K562 (cell line): ENCODE measurements around the gene BRD3. TPM values are rescaled to one million over a fixed set of nuclear protein-coding genes. Genes with fewer than 3 reads are reported as not detected.

ENCODE experiments used
- ATAC-seq: fragments of 200-7000 bp; cut with Tn5 transposase; 3 replicates; pipeline ENCODE4 v1.9.1; 2020; ENCODE audit warnings: moderate library complexity
- BruUV-seq: library from RNA; stranded (reverse); fragments of 400-500 nt; replicated peaks from 2 replicates; lab custom pipeline; 2021; lab: Mats Ljungman, UMichigan
- CTCF ChIA-PET: fragments of 300-600 bp; formaldehyde crosslinking; extraction: SDS; loops from one replicate; lab custom pipeline; 2021; ENCODE audit warnings: low intra/inter-chr PET ratio; lab: Yijun Ruan, JAX
- POLR2A ChIA-PET: fragments of 300-600, 350-650 bp; sonication (Branson Sonifier 250); formaldehyde crosslinking; extraction: SDS; loops from one replicate; lab custom pipeline; 2021; ENCODE audit warnings: antibody characterized with exemption, inconsistent platforms; lab: Yijun Ruan, JAX
- DNase-seq, 4 experiments: peaks; one replicate each; pipeline versions ENCODE4 v3.0.0 to v3.0.0-alpha.2; 2011 to 2018; ENCODE audit warnings: low spot score in 3 of 4, mixed read lengths in 3 of 4; ENCODE audit errors: extremely low read depth in 1 of 4
- FAIRE-seq: peaks from 2 replicates; lab custom pipeline; 2011; peaks lifted over from hg19 to GRCh38; lab: Jason Lieb, UNC
- H2AFZ ChIP-seq: 2 replicates; pipeline ENCODE4 v1.6.0; 2011; ENCODE audit warnings: low read depth, low read length, control low read depth, inconsistent platforms
- H3K27ac ChIP-seq: fragments of 200-600 bp; 3 replicates; pipeline ENCODE4 v1.8.0; 2011; ENCODE audit warnings: low read depth, mild to moderate bottlenecking, control low read depth, inconsistent platforms, low read length, moderate library complexity, mixed read lengths; ENCODE audit errors: extremely low read depth
- H3K27me3 ChIP-seq, 2 experiments: fragments of 300-600 bp in 1 of 2; 2 replicates in 1 of 2; 3 replicates in 1 of 2; pipeline versions ENCODE4 v1.6.0 to v1.8.0; 2011; ENCODE audit warnings: inconsistent platforms in 2 of 2, low read length in 2 of 2, mild to moderate bottlenecking in 1 of 2, mixed read lengths in 1 of 2, moderate library complexity in 1 of 2; ENCODE audit not compliant: control insufficient read depth in 2 of 2, insufficient read depth in 2 of 2
- H3K36me3 ChIP-seq: fragments of 300-600 bp; 3 replicates; pipeline ENCODE4 v1.8.0; 2011; ENCODE audit warnings: mild to moderate bottlenecking, low read length, inconsistent platforms; ENCODE audit not compliant: control insufficient read depth, insufficient read depth
- H3K4me1 ChIP-seq, 2 experiments: fragments of 200-600 bp in 1 of 2; replicated peaks in 1 of 2; 2 replicates in 1 of 2; 3 replicates in 1 of 2; pipeline versions ENCODE4 v1.5.1 to v1.8.0; 2011; ENCODE audit warnings: inconsistent platforms in 2 of 2, low read length in 2 of 2, mild to moderate bottlenecking in 1 of 2, mixed read lengths in 1 of 2, moderate library complexity in 1 of 2; ENCODE audit not compliant: control insufficient read depth in 2 of 2, insufficient read depth in 2 of 2
- H3K4me2 ChIP-seq: 2 replicates; pipeline ENCODE4 v1.6.1; 2011; ENCODE audit warnings: low read length, control low read depth, inconsistent platforms, mixed read lengths; ENCODE audit not compliant: insufficient read depth
- H3K4me3 ChIP-seq: fragments of 200-600 bp; sonication (generic), shearing (Covaris generic); 2 replicates; pipeline ENCODE4 v1.5.1; 2016; ENCODE audit warnings: control low read depth, inconsistent platforms
- H3K79me2 ChIP-seq: fragments of 200-600 bp; 3 replicates; pipeline ENCODE4 v1.8.0; 2011; ENCODE audit warnings: low read length, inconsistent platforms; ENCODE audit not compliant: control insufficient read depth, insufficient read depth
- H3K9ac ChIP-seq, 2 experiments: 2 replicates each; pipeline versions ENCODE4 v1.6.0 to v1.6.1; 2011; ENCODE audit warnings: low read depth in 2 of 2, low read length in 2 of 2, control low read depth in 1 of 2, inconsistent platforms in 1 of 2, mild to moderate bottlenecking in 1 of 2, mixed read lengths in 1 of 2; ENCODE audit not compliant: insufficient read depth in 1 of 2
- H3K9me1 ChIP-seq: one replicate; pipeline ENCODE4 v1.6.0; 2011; ENCODE audit warnings: inconsistent platforms, mild to moderate bottlenecking, low read length, moderate library complexity; ENCODE audit not compliant: control insufficient read depth, insufficient read depth
- H3K9me3 ChIP-seq: replicated peaks from 2 replicates; pipeline ENCODE4 v1.5.1; 2011; ENCODE audit warnings: low read depth, low read length, inconsistent platforms; ENCODE audit not compliant: control insufficient read depth, insufficient read depth
- H4K20me1 ChIP-seq: replicated peaks from 2 replicates; pipeline ENCODE4 v1.6.1; 2011; ENCODE audit warnings: low read length, inconsistent platforms, mixed read lengths; ENCODE audit not compliant: control insufficient read depth, insufficient read depth
- DMBX1 ChIP-seq: fragments of 250-450 bp; sonication (Bioruptor Pico); IDR thresholded peaks from 2 replicates; pipeline ENCODE4 v1.8.0; 2022; ENCODE audit warnings: inconsistent platforms, mild to moderate bottlenecking, moderate library complexity, borderline replicate concordance
- FIP1L1 ChIP-seq: fragments of 200-400 bp; formaldehyde crosslinking; IDR thresholded peaks from 2 replicates; pipeline ENCODE4 v1.6.1; 2018; ENCODE audit warnings: mild to moderate bottlenecking, low read depth, low read length; ENCODE audit not compliant: poor library complexity, severe bottlenecking
- HSF4 ChIP-seq: fragments of 250-450 bp; sonication (Bioruptor Pico); IDR thresholded peaks from 2 replicates; pipeline ENCODE4 v2.1.2; 2022; ENCODE audit warnings: mild to moderate bottlenecking, moderate library complexity, borderline replicate concordance
- MAFK ChIP-seq: IDR thresholded peaks from 2 replicates; pipeline ENCODE4 v1.6.1; 2011; ENCODE audit warnings: low read length, improper control_type of control experiment
- NFE2L1 ChIP-seq: fragments of 450-650 bp; IDR thresholded peaks from 2 replicates; pipeline ENCODE4 v1.6.1; 2016; ENCODE audit warnings: missing genetic modification characterization, low read depth, mild to moderate bottlenecking, missing compliant biosample characterization, moderate library complexity, borderline replicate concordance
- PTBP1 ChIP-seq: fragments of 200-400 bp; formaldehyde crosslinking; IDR thresholded peaks from 2 replicates; pipeline ENCODE4 v1.6.1; 2017; ENCODE audit warnings: low read depth, low read length
- RB1 ChIP-seq: fragments of 450-650 bp; IDR thresholded peaks from 2 replicates; pipeline ENCODE4 v1.6.1; 2017; ENCODE audit warnings: low read depth, mild to moderate bottlenecking
- SIRT6 ChIP-seq: IDR thresholded peaks from one replicate; pipeline ENCODE4 v1.6.1; 2012; ENCODE audit warnings: low read depth, mild to moderate bottlenecking, control low read depth, inconsistent platforms, low read length, moderate library complexity
- SMC3 ChIP-seq: conservative IDR thresholded peaks from 2 replicates; pipeline ENCODE4 v1.6.1; 2011; ENCODE audit warnings: low read depth, low read length, improper control_type of control experiment; ENCODE audit not compliant: insufficient read depth
- SREBF2 ChIP-seq: sonication (generic); formaldehyde crosslinking; IDR thresholded peaks from 2 replicates; pipeline ENCODE4 v1.4.0; 2020; ENCODE audit warnings: mild to moderate bottlenecking, missing genetic modification reagents
- TAF7 ChIP-seq: fragments of 450-650 bp; IDR thresholded peaks from 2 replicates; pipeline ENCODE4 v1.6.1; 2016; ENCODE audit warnings: missing genetic modification characterization, missing compliant biosample characterization
- TBP ChIP-seq: optimal IDR thresholded peaks from 2 replicates; pipeline ENCODE3; 2011; ENCODE audit warnings: low read depth, low read length, improper control_type of control experiment
- ZFPM2 ChIP-seq: fragments of 250-450 bp; sonication (Bioruptor Pico); IDR thresholded peaks from 2 replicates; pipeline ENCODE4 v1.5.1; 2022; ENCODE audit warnings: mild to moderate bottlenecking
- ZNF134 ChIP-seq: fragments of 250-450 bp; sonication (Bioruptor Pico); conservative IDR thresholded peaks from 2 replicates; pipeline ENCODE4 v1.4.0; 2020
- ZNF282 ChIP-seq: sonication (generic); formaldehyde crosslinking; IDR thresholded peaks from 2 replicates; pipeline ENCODE4 v1.8.1; 2023; ENCODE audit warnings: missing genetic modification reagents
- ZNF3 ChIP-seq: fragments of 250-450 bp; sonication (Bioruptor Pico); IDR thresholded peaks from 2 replicates; pipeline ENCODE4 v1.5.0; 2021; ENCODE audit warnings: mild to moderate bottlenecking, moderate library complexity
- ZZZ3 ChIP-seq: fragments of 450-650 bp; IDR thresholded peaks from 2 replicates; pipeline ENCODE4 v1.6.1; 2016; ENCODE audit warnings: antibody characterized with exemption, mild to moderate bottlenecking, moderate library complexity
- WGBS: fragments of 100-300 bp; shearing (Covaris generic); methylation state at CpG from one replicate; pipeline ENCODE4 v1.1.6; 2016; ENCODE audit warnings: low coverage, mixed read lengths; ENCODE audit not compliant: insufficient coverage; ENCODE audit errors: missing lambda C conversion rate; 5-methylcytosine and 5-hydroxymethylcytosine counted together
- in situ Hi-C: fragments of 300-500 bp; cut with MboI; formaldehyde crosslinking; loops from 4 replicates; pipeline ENCODE4 v1.15.0; 2018; ENCODE audit warnings: inconsistent platforms, mixed read lengths
- intact Hi-C: fragments of 100-400 bp; cut with micrococcal nuclease; formaldehyde crosslinking; loops from 2 replicates; pipeline ENCODE4 v1.14.2; 2022
- polyA plus RNA-seq, 8 experiments: library from polyadenylated mRNA; depleted of rRNA in 4 of 8; stranded (reverse) in 5 of 8; unstranded in 3 of 8; fragments of >200 nt; fragmentation: Nextera tagmentation in 2 of 8; fragmentation: Illumina TruSeq in 1 of 8; extraction: Ambion mirVana in 2 of 8; extraction: Trizol in 1 of 8; gene quantifications; 2 replicates each; pipeline versions ENCODE4 v1.2.1 to v1.2.3, GENCODE V29; 2011 to 2014; ENCODE audit warnings: inconsistent platforms in 1 of 8, missing spikeins in 1 of 8
- total RNA-seq, 7 experiments: library from RNA; depleted of rRNA in 6 of 7; stranded (reverse); fragments of >200 nt in 6 of 7; fragmentation: Illumina TruSeq in 2 of 7; extraction: Trizol in 2 of 7; gene quantifications; 2 replicates each; pipeline versions ENCODE4 v1.2.1 to v1.2.3, GENCODE V29; 2011 to 2021; ENCODE audit warnings: low replicate concordance in 1 of 7
- TF ChIP-seq, protein P1 (sequence below): sonication (generic); formaldehyde crosslinking; IDR thresholded peaks from 2 replicates; pipeline ENCODE4 v1.8.0; 2023; ENCODE audit warnings: missing genetic modification reagents, mild to moderate bottlenecking, borderline replicate concordance

Gene BRD3
- total and polyA plus RNA-seq, 9 of the 15 experiments (the other 6 are each of a cell fraction or from before 2014, with no cell fraction given) = 0.82 to 37.1 (median 4.2) TPM

DNA sequence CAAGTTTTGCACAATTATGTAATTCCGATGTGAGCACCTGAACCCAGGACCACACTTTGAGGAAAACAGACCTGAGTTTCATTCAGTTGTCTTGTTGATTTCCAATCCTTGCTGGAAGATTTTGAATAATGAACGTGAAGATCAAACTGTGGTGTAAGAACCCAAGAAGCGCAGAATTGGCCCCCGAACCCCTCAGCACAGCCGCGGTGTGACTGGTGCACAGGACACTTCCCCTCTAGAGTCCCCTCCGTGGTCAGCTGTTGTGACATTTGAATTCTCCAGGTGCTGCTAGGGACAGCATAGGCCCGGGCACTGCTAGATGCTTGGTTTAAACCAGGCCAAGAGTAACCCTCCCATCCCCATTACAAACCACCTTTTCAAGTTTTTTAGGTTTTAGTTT is 40.8 kb downstream of the BRD3 start:
- intact Hi-C loops = no loop called here

DNA sequence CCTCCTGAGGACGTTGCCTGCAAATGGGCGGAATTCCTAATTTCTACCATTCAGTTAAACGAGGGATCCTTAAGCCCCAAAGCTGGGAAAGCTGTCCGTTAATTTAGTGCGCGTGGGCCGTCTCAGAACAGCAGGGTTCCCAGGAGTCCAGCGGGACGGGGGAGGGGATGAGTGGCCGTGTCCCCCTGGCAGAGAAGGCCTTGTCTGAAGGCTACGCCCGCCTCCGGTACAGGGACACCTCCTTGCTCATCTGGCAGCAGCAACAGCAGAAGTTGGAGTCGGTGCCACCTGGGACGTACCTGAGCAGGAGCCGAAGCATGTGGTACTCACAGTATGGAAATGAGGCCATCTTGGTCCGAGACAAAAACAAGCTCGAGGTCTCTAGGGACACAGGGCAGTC is 41.2 kb downstream of the BRD3 start:
- Histone ChIP-seq H3K9ac (no peak overlapping the region), H3K4me3 (no peak overlapping the region), H3K27ac (no peak overlapping the region), H3K4me2 (no peak overlapping the region), H3K79me2 (no peaks in the 10 kb centered on the region), H3K9me1 (no peaks in the 10 kb centered on the region), H3K9me3 (no peaks in the 10 kb centered on the region), H3K4me1 (peaks cover 4 to 23% of the 10 kb centered on the region in 2 experiments; a peak in 3 of 5 replicates), H3K36me3 (peaks cover 6% of the 10 kb centered on the region; the same call in 1 of the 3 replicates), H4K20me1 (no peaks in the 10 kb centered on the region), H3K27me3 (peaks cover 3 to 5% of the 10 kb centered on the region in 2 experiments; a peak in 1 of 5 replicates), H2AFZ (no peak overlapping the region)
- 85% methylated on average over 18 of the region's 18 CpGs for WGBS
- intact Hi-C loops (no loop called here), in situ Hi-C loops (no loop called here)
- ATAC-seq = no peak
- FAIRE-seq = no peak
- DNase-seq = no peak
- BruUV-seq = no TSS peak
- ChIA-PET CTCF (no interaction called here), POLR2A (interaction anchor here (1.2 kb wide), 1 partner anchor 10 kb away, joined by 6 read pairs; no protein-coding TSS in a partner anchor)
- TF ChIP-seq RB1 (no peak), SIRT6 (no peak), ZNF134 (CRISPR knock-in tag) (no peak), TBP (no peak), ZFPM2 (CRISPR knock-in tag) (no peak), NFE2L1 (tag) (no peak)
- TF ChIP-seq, protein P1, sequence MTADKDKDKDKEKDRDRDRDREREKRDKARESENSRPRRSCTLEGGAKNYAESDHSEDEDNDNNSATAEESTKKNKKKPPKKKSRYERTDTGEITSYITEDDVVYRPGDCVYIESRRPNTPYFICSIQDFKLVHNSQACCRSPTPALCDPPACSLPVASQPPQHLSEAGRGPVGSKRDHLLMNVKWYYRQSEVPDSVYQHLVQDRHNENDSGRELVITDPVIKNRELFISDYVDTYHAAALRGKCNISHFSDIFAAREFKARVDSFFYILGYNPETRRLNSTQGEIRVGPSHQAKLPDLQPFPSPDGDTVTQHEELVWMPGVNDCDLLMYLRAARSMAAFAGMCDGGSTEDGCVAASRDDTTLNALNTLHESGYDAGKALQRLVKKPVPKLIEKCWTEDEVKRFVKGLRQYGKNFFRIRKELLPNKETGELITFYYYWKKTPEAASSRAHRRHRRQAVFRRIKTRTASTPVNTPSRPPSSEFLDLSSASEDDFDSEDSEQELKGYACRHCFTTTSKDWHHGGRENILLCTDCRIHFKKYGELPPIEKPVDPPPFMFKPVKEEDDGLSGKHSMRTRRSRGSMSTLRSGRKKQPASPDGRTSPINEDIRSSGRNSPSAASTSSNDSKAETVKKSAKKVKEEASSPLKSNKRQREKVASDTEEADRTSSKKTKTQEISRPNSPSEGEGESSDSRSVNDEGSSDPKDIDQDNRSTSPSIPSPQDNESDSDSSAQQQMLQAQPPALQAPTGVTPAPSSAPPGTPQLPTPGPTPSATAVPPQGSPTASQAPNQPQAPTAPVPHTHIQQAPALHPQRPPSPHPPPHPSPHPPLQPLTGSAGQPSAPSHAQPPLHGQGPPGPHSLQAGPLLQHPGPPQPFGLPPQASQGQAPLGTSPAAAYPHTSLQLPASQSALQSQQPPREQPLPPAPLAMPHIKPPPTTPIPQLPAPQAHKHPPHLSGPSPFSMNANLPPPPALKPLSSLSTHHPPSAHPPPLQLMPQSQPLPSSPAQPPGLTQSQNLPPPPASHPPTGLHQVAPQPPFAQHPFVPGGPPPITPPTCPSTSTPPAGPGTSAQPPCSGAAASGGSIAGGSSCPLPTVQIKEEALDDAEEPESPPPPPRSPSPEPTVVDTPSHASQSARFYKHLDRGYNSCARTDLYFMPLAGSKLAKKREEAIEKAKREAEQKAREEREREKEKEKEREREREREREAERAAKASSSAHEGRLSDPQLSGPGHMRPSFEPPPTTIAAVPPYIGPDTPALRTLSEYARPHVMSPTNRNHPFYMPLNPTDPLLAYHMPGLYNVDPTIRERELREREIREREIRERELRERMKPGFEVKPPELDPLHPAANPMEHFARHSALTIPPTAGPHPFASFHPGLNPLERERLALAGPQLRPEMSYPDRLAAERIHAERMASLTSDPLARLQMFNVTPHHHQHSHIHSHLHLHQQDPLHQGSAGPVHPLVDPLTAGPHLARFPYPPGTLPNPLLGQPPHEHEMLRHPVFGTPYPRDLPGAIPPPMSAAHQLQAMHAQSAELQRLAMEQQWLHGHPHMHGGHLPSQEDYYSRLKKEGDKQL (CRISPR knock-in tag) = no peak

More for the DNA sequence above, 40.8 kb downstream of the BRD3 start:
- POLR2A ChIA-PET = interaction anchor here (0.6 to 1.1 kb wide), 2 partner anchors 12 to 243 kb away, joined by 3 read pairs; no protein-coding TSS in a partner anchor
- CTCF ChIA-PET = no interaction called here
- H3K9me3 ChIP-seq = no peaks in the 10 kb centered on the region
- no peak overlapping the region for H3K4me2 ChIP-seq
- peaks cover 3 to 5% of the 10 kb centered on the region in 2 experiments; a peak in 1 of 5 replicates for H3K27me3 ChIP-seq
- no peaks in the 10 kb centered on the region for H4K20me1 ChIP-seq
- peaks cover 10% of the 10 kb centered on the region; the same call in 1 of the 3 replicates for H3K36me3 ChIP-seq
- no peak overlapping the region for H3K27ac ChIP-seq
- no peak overlapping the region for H2AFZ ChIP-seq
- H3K9me1 ChIP-seq = no peaks in the 10 kb centered on the region
- BruUV-seq = TSS peak; percentile 70
- no peaks in the 10 kb centered on the region for H3K79me2 ChIP-seq
- no peak overlapping the region for H3K4me3 ChIP-seq
- ATAC-seq (no peak), FAIRE-seq (no peak), DNase-seq (no peak)
- in situ Hi-C loops = no loop called here
- peaks cover 4 to 26% of the 10 kb centered on the region in 2 experiments; a peak in 3 of 5 replicates for H3K4me1 ChIP-seq
- WGBS = 83% methylated on average over 8 of the region's 8 CpGs
- H3K9ac ChIP-seq = no peak overlapping the region
- TF ChIP-seq TAF7 (tag) (no peak), FIP1L1 (no peak), PTBP1 (no peak), MAFK (no peak), ZNF282 (no peak), DMBX1 (CRISPR knock-in tag) (no peak), ZZZ3 (no peak), ZNF3 (CRISPR knock-in tag) (no peak), HSF4 (CRISPR knock-in tag) (no peak), SMC3 (no peak), SREBF2 (no peak)
